HG03135 (cell line): ENCODE results near the gene VILL.

Source experiments
- ATAC-seq: cut with Tn5 transposase; IDR thresholded peaks from one replicate; pipeline ENCODE4 v1.9.1; 2021; ENCODE audit warnings: mild to moderate bottlenecking, moderate library complexity; ENCODE audit not compliant: unreplicated experiment

VILL gene

GRCh38 chr3:37999836-38000235, 9.2 kb downstream of the VILL start:
- ATAC-seq = no peak

GRCh38 chr3:38000242-38000916, 9.8 kb downstream of the VILL start:
- no peak for ATAC-seq

GRCh38 chr3:38000965-38001455, 10.4 kb downstream of the VILL start:
- no peak for ATAC-seq

GRCh38 chr3:38001456-38002081, 11.0 kb downstream of the VILL start:
- ATAC-seq = no peak

GRCh38 chr3:38002291-38002876, 11.8 kb downstream of the VILL start:
- no peak for ATAC-seq

- no peak for ATAC-seq
Observed at GRCh38 chr3:38002940-38003339, 12.4 kb downstream of the VILL start.

- ATAC-seq = no peak
Observed at GRCh38 chr3:38003371-38003816, 12.8 kb downstream of the VILL start.

GRCh38 chr3:38003817-38004414, 13.3 kb downstream of the VILL start:
- no peak for ATAC-seq

GRCh38 chr3:38004415-38005075, 14.0 kb downstream of the VILL start:
- ATAC-seq = no peak

- no peak for ATAC-seq
Observed at GRCh38 chr3:38005076-38006020, 14.8 kb downstream of the VILL start.

- no peak for ATAC-seq
Observed at GRCh38 chr3:38006031-38006430, 15.4 kb downstream of the VILL start.

- no peak for ATAC-seq
Observed at GRCh38 chr3:38006445-38006995, 15.9 kb downstream of the VILL start.

GRCh38 chr3:38007754-38008090, 17.1 kb downstream of the VILL start:
- no peak for ATAC-seq

GRCh38 chr3:38008191-38008701, 17.7 kb downstream of the VILL start:
- no peak for ATAC-seq

- ATAC-seq = no peak
Observed at GRCh38 chr3:38008971-38009580, 18.5 kb downstream of the VILL start.

- ATAC-seq = no peak
Observed at GRCh38 chr3:38009807-38010591, 19.4 kb downstream of the VILL start.

- no peak for ATAC-seq
Observed at GRCh38 chr3:38011111-38011510, 20.5 kb downstream of the VILL start.

GRCh38 chr3:38015485-38015884, 24.9 kb downstream of the VILL start:
- ATAC-seq = no peak
